ENCODE measurements around the gene RACGAP1. TPM values are rescaled to one million over a fixed set of nuclear protein-coding genes. Genes with fewer than 3 reads are reported as not detected.

The RACGAP1 gene
- total RNA-seq, result 5.3 TPM

DNA sequence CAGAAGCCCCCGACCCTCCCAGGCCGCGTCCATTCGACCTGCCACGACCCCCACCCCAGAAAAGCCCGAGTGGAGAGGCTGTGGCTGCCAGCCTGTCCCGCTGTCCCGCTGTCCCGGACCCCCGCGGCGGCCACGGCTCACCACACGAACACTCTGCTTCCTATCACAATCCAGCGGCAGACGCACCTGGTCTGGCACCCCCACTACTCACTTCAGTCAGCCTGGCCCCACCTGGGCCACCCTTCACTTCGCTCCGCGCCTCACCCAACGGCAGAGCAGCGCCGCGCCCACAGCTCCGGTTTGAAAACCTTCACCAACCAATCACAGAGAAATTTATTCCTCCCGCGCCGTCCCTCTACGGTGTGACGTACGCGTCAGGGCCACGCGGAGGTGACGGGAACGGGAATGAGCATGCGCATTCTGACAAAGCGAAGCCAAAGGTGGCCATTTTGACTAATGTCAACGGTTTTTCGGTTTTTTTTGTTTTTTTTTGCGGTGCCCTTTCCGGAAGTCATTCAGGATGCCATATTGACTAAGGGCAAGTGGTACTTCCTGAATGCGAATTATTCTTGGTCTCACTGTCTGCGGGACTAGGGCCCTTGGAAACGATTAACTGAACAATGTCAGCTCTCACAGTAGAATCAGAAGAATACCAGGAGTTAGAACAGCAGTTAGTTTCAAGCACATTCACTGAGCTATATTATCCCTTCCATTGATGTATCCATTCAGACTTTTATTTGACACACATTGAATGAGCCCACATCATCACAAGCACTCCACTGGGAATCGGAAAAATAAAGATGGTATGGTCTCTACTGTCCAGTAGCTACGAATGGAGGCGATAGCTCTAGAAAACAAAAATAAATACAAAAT is at the start of gene RACGAP1:
RACGAP1 (minus strand) TSS at position 308 of the 873 bp plus-strand sequence. CDS start 8,779 bp downstream, outside the sequence.
- DNase-seq (ENCODE audit: low spot score), result peak; percentile 97

DNA sequence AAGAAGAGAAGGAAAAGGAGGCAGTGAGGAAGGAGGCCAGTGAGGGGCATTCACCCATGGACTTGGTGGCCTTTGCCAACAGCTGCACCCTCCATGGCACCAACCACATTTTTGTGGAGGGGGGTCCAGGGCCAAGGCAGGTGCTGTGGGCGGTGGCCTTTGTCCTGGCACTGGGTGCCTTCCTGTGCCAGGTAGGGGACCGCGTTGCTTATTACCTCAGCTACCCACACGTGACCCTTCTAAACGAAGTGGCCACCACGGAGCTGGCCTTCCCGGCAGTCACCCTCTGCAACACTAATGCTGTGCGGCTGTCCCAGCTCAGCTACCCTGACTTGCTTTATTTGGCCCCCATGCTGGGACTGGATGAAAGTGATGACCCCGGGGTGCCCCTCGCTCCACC is 48.4 kb upstream of the RACGAP1 start:
- no peak for DNase-seq (ENCODE audit: low spot score)

- DNase-seq (ENCODE audit: low spot score), result no peak
Observed at GRCh38 chr12:50073206-50073605, 47.9 kb upstream of the RACGAP1 start.

DNA sequence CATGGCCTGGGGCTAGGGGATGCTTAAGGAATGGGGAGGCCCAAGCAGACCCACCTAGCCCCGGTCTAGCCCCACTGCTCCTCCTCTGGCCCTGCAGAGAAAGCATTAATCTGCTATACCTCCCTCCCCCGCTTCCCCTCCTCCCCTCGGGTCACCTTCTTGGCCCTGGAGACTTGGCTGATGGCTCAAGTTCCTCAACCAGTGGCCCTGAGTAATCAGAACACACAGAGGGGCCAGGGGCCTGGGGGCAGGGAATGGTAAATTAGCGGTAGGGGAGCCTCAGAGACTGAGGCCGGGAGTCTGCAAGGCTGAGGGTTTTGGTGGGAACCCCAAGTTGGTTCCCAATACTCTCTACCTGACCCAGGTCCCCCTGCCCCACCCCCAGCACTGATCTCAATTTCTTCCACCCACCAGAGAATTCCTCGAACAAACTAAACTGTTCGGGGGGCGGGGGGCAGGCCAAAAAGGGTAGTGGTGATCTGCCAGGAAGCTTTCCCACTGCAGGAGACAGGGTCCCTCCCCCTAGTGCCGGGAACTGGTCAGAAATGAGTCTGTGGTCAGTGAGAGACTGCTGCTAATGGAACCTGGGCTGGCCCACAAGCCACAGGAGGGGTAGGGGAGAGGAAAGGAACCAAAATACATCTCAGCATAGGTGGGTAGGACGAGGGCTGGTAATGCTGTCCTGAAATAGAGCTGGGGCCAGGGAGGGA is 47.1 kb upstream of the RACGAP1 start:
- DNase-seq (ENCODE audit: low spot score), result no peak

DNA sequence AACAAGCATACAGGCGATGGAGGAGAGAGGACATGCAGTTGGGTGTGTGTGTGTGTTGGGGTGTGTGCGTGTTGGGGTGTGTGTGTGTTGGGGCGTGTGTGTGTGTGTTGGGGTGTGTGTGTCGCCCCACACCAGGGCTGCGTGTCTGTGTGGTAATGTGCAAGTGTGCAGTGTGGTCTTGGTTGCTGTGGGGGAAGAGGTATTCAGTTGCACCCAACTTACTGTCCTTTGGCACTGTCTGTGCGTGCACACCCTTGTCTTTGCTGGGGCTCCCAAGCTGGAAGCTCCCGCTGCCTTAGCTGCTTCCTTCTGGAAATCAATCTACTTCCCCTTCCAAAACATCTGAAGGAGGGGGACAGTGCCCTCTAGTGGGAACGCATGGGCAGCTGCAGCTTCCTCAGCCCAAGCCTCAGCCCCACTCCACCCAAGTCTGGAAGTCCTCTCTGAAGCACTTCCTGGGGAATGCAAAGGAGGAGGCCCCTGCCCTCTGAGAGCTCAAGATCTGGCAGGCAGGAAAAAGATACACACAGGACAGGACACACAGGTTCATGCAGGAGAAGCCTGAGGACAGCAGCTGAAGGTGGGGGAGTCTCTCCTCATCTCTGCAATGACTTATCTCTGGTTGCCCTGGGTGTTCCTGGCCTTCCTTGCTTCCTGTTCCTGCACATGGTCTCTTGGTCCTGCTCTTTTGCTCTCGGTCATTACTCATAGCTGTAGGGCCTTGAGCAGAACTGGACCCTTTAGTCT is 45.2 kb upstream of the RACGAP1 start:
- DNase-seq (ENCODE audit: low spot score), result peak; percentile 87

GRCh38 chr12:50069539-50069938 is 44.2 kb upstream of the RACGAP1 start:
- DNase-seq (ENCODE audit: low spot score), result no peak

DNA sequence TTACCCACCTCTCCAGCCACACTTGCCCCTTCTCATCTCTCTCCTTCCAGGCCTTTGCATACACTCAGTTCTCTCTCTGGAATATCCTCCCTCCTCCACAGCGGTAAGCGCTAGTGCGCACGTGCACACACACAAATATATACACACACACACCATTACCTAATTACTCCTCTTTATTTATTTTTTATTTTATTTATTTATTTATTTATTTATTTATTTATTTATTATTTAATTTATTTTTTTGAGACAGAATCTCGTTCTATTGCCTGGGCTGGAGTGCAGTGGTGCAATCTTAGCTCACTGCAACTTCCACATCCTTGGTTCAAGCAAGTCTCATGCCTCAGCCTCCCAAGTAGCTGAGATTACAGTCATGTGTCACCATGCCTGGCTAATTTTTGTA is 43.8 kb upstream of the RACGAP1 start:
- DNase-seq (ENCODE audit: low spot score), result no peak

DNA sequence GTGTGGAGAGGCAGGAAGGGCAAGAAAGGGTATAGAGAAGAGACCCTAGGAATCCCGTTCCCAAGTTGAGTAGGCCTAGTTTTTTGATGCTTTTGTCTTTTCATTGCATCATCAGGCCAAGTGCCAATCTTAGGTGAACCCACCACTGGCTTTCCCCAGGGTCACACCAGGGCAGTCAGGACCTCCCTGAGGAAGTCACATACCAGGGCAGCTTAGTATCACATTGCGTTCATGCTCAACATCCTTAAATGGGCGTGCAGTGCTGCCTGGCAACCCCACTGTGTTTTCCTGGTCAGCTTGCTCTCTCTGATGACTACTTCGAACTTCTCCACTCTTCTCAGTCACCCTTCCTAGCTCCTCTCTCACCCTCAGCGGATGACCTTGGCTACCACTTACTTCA is 41.1 kb upstream of the RACGAP1 start:
- DNase-seq (ENCODE audit: low spot score), result no peak

DNA sequence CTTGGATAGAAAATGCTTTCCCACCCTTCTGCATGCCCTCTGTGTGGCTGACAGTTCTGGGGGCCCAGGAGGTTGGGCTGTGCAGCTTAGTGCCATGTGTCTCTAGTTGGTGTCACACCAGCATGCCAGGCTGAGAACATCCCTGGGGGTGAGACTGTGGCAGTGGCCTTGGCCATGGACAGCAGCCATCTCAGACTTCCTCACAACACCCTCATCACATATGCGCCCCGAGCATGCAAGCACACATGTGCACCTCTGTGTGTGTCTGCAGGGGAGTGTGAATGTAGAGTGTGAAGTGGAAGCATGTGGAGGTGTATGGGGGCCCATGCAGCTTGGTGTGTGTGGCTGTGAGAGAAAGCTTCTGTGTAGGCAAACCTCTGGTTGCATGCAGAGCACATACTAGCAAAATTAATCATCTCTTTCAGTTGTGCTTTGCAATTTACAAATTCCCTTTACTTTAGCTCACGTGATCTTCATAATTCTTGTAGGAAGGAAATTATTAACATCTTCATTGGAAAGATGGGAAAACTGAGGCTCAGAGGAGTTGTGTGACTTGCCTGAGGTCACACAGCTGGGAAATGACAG is 40.5 kb upstream of the RACGAP1 start:
- no peak for DNase-seq (ENCODE audit: low spot score)

DNA sequence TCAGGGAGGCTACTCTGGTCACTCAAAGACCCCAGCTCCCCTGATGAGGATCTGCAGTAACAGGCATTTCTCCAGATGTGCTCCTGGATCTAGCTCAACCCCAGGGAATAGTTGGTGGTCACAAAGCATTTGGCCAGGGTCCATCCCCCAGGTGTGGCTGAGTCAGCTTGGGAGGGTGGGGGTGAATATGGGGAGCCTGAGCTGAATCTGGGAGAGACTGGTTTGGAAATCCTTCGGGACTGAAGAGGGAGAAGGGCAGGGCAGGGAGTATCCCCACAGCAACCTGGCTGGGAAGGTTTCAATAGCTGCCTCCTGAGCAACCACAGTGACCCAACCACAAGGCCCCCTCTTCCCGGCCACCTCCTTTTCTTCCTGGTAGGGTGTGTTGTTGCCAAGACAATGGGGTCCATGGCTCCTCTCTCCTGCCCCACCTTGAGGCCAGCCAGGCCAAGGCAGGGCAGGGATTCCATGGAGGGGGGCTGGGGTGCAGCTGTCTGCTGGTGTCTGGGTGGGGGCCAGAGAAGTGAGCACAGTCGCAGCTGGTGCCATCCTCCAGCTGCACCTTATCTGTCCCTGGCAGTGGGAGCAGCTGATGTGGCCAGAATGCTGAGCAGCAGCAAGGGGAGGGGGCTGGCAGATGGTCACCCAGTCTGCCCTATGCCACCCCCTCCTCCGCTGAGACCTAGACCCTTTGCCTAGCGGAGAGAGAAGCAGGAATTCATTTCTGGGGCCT is 37.6 kb upstream of the RACGAP1 start:
- no peak for DNase-seq (ENCODE audit: low spot score)

DNA sequence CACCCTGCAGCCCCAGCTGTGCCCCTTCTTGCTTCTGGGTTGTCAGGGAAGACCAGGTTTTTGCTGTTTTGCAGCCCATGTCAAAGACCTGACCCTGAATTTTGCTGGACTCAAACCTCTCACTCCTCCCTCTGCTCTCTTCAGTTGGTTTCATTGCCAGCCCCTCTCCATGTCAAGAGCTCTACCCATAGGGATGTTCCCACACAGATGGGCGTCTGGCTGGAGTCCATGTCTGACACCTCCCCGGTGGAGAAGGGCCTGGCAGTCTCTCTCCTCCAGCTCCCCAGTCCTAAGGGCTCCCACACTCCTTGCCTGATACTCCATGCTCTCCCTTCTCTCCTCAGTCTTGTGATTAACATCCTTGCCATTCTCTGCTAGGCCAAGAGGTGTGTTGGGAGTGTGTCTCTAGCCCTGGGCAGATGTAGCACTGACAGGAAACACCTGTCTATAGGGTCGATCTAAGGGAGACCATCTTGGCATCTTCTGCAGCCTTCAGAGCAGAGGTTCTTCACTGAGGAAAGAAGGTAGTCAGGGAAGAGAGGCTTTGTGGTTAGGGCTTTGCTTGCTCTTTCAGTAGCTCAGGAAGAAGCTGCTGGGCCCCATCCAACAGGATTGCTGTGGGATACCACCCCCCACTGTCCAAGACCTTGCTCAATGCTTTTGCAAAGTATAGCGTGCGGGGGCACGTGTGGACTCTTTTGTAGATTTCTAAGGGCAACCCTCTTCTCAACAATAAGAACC is 36.8 kb upstream of the RACGAP1 start:
- no peak for DNase-seq (ENCODE audit: low spot score)

DNA sequence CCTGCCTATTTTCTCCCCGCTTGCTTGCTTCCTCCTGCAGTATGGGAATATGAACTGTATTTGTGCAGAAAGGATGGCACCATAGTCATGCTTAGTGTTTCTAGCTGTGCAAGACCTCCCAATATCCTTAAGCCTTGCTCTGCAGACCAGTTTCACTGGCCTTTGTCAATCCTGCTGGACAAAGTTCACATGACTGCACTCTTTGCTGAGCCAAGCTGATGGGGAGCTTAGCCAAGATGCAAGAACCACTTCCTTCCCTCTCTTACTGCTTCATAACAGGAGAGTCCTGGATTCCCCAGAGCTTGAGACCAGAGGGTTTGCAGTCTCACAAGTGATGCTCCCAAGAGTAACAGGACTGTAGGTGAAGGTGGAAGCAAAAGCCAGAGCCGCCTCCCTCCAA is 35.9 kb upstream of the RACGAP1 start:
- no peak for DNase-seq (ENCODE audit: low spot score)

DNA sequence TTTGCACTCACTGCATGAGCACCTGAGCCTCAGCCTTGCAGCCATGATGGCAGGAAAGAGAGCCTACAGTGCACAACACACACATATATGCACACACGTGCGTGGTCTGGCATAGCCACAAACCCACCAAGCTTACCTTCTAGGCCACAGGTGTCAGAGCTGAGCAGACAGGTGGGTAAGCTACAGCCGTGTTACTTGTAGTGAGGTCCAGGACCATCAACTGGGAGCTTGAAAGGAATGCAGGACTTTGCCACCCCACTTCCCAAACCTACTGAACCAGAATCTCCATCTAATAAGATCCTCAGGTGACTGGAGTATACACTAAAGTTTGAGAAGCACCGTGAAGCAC is 34.8 kb upstream of the RACGAP1 start:
- no peak for DNase-seq (ENCODE audit: low spot score)

DNA sequence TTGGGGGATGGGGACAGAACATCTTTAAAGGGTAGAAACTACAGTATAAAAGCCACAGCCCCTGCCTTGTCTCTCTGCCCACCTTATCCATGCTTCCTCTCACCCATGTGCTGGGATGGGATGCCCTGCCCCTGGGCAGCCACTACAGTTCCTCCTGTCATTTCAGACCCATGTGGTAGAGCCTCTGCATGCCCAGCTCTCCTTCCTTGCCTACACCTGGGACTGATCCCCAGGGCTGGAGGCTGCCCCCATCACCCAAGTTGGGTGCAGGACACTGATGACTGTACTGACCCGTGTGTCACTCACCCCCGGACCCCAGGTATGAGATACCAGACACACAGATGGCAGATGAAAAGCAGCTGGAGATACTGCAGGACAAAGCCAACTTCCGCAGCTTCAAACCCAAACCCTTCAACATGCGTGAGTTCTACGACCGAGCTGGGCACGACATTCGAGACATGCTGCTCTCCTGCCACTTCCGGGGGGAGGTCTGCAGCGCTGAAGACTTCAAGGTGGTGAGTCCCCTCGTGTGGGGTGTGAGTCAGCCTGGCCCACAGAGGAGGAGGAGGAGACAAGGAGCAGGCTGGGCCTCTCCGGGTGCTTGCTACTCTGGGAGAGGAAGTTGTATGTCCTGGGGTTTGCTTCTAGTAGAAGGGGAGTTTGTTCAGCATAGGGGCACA is 34.3 kb upstream of the RACGAP1 start:
- no peak for DNase-seq (ENCODE audit: low spot score)

DNA sequence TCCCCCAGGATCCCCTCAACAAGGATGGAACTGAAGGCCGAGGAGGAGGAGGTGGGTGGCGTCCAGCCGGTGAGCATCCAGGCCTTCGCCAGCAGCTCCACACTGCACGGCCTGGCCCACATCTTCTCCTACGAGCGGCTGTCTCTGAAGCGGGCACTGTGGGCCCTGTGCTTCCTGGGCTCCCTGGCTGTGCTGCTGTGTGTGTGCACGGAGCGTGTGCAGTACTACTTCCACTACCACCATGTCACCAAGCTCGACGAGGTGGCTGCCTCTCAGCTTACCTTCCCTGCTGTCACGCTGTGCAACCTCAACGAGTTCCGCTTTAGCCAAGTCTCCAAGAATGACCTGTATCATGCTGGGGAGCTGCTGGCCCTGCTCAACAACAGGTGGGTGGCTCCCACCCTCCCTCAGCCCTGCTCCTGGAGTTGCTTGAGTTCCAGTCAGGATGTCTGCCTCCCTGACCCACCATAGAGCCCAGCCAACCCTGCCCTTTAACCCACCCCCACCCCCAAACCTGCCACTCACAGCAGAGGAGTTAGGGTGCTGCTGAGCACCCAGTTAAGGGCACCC is 33.5 kb upstream of the RACGAP1 start:
- DNase-seq (ENCODE audit: low spot score), result no peak

GRCh38 chr12:50057896-50058670 is 32.8 kb upstream of the RACGAP1 start:
- no peak for DNase-seq (ENCODE audit: low spot score)

- peak; percentile 63 for DNase-seq (ENCODE audit: low spot score)
Observed at GRCh38 chr12:50057000-50057841, 31.9 kb upstream of the RACGAP1 start, which contains the start of gene ASIC1. ASIC1 (plus strand) TSS chr12:50057596; CDS start chr12:50058767, 1,171 bp downstream.

DNA sequence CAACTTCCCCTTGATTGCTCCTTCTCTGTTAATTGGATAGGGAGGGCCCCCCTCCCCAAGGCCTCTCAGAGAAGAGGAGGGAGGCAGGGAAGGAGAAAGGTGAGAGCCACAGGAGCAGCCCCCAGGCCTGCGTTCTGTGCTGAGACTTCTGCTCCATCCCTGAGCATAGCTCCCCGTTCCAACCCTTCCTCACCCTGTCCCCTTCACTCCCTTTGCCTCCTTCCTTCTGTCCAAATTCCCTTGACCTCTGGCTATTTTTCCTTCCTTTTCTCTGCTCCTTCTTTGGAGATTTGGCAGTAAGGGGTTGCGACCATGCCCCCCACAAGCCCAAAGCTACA is 31.3 kb upstream of the RACGAP1 start:
- no peak for DNase-seq (ENCODE audit: low spot score)

Data from ureter (tissue), 1 donor.